Measurements from ENCODE around the gene KRTAP4-5. TPM values are rescaled to one million over a fixed set of nuclear protein-coding genes. Genes with fewer than 3 reads are reported as not detected.

The KRTAP4-5 gene
- total and polyA plus RNA-seq, 2 experiments from 2014 or later, result not detected

DNA sequence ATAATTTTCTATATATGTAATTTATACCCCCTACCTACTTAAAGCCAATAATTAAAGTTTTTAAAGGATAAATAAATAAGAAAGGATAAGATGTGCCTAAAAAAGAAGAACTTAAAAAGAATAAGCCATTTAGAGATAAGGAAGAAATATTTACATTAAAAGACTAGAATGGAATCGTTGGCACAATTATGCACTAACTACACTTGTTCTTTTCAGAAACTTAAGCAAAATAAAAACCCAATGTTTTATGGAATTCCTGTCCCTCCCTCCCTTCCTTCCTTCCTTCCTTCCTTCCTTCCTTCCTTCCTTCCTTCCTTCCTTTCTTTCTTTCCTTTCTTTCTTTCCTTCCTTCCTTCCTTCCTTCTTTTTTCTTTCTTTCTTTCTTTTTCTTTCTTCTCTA is 4.8 kb downstream of the KRTAP4-5 start (continued):
- no peak for TF ChIP-seq REST (IDR thresholded peaks at IDR 0.05; ENCODE audit: unreplicated experiment)

DNA sequence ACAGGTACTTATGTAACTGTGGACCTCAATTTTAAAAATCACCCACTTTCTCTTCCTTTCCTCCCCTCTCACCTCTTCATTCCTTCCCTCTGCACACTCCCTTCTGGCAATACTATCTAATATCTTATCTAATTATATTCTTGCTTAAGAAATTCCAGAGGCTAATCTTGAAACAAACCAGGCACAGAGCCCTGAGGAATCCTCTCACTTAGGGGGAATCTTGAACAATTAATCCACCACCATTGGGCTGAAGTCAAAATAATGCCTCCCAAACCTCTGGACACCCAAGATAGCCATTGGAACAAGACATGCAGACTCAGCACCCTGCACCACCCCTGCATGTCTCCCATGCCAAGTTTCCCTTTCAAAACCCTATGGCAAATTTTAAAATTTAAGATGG is 8.3 kb downstream of the KRTAP4-5 start:
- Histone ChIP-seq H3K27me3 (ENCODE audit: insufficient read depth) (no peaks in the 10 kb centered on the region), H3K4me3 (no peak overlapping the region), H3K27ac (ENCODE audit: low read depth) (no peak overlapping the region), H3K36me3 (ENCODE audit: insufficient read depth) (no peaks in the 10 kb centered on the region; the same call in 1 of the 2 replicates), H3K79me2 (replicated peaks; ENCODE audit: insufficient read depth) (no peaks in the 10 kb centered on the region), H3F3A (replicated peaks; ENCODE audit: low read depth) (no peaks in the 10 kb centered on the region), H4K20me1 (replicated peaks; ENCODE audit: insufficient read depth) (no peaks in the 10 kb centered on the region), H3K9me2 (ENCODE audit: insufficient read depth) (0 out of 2 replicates have a peak, but pooled peaks cover 3% of the 10 kb centered on the region), H2AFZ (no peak overlapping the region), H3K4me1 (ENCODE audit: insufficient read depth) (no peaks in the 10 kb centered on the region), H3K4me2 (no peak overlapping the region)
- DNase-seq (ENCODE audit: low spot score) (no peak), ATAC-seq (no peak)
- Mint-ChIP-seq H3K4me3 (no peak overlapping the region), H3K36me3 (ENCODE audit: low read depth) (peaks cover 28% of the 10 kb centered on the region), H3K9me3 (peaks cover 42% of the 10 kb centered on the region), H3K4me1 (no peaks in the 10 kb centered on the region), H3K27me3 (ENCODE audit: insufficient read depth, low read depth, poor library complexity) (no peaks in the 10 kb centered on the region), H3K27ac (no peak overlapping the region)
- TF ChIP-seq POLR2AphosphoS5 (IDR thresholded peaks at IDR 0.05; ENCODE audit: low read depth) (no peak), REST (IDR thresholded peaks at IDR 0.05; ENCODE audit: unreplicated experiment) (no peak), ZNF331 (CRISPR knock-in tag; IDR thresholded peaks at IDR 0.05; ENCODE audit: low read depth) (no peak), EZH2 (IDR thresholded peaks at IDR 0.05; ENCODE audit: low read depth, unreplicated experiment) (no peak), STAT1 (IDR thresholded peaks at IDR 0.05; ENCODE audit: unreplicated experiment) (no peak), JUNB (IDR thresholded peaks at IDR 0.05; ENCODE audit: unreplicated experiment) (no peak), NANOG (IDR thresholded peaks at IDR 0.05; ENCODE audit: borderline replicate concordance) (no peak), CREB1 (CRISPR knock-in tag; IDR thresholded peaks at IDR 0.05; ENCODE audit: low read depth) (no peak), CTCF (conservative IDR thresholded peaks at IDR 0.05; ENCODE audit: low read depth in 2 of 2) (no peak)
- TF ChIP-seq, protein P1, sequence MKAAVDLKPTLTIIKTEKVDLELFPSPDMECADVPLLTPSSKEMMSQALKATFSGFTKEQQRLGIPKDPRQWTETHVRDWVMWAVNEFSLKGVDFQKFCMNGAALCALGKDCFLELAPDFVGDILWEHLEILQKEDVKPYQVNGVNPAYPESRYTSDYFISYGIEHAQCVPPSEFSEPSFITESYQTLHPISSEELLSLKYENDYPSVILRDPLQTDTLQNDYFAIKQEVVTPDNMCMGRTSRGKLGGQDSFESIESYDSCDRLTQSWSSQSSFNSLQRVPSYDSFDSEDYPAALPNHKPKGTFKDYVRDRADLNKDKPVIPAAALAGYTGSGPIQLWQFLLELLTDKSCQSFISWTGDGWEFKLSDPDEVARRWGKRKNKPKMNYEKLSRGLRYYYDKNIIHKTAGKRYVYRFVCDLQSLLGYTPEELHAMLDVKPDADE (IDR thresholded peaks at IDR 0.05), result no peak
